GM19099 (cell line): Measurements from ENCODE around the gene NME3.
A peak's percentile ranks its signal among the peaks of the same experiment; 100 is the strongest.

Experiments
- POLR2A ChIP-seq: IDR thresholded peaks from 3 replicates; pipeline ENCODE4 v1.6.1; 2011; ENCODE audit warnings: low read depth; ENCODE audit not compliant: insufficient read length; ENCODE audit errors: extremely low read depth

Gene NME3

DNA sequence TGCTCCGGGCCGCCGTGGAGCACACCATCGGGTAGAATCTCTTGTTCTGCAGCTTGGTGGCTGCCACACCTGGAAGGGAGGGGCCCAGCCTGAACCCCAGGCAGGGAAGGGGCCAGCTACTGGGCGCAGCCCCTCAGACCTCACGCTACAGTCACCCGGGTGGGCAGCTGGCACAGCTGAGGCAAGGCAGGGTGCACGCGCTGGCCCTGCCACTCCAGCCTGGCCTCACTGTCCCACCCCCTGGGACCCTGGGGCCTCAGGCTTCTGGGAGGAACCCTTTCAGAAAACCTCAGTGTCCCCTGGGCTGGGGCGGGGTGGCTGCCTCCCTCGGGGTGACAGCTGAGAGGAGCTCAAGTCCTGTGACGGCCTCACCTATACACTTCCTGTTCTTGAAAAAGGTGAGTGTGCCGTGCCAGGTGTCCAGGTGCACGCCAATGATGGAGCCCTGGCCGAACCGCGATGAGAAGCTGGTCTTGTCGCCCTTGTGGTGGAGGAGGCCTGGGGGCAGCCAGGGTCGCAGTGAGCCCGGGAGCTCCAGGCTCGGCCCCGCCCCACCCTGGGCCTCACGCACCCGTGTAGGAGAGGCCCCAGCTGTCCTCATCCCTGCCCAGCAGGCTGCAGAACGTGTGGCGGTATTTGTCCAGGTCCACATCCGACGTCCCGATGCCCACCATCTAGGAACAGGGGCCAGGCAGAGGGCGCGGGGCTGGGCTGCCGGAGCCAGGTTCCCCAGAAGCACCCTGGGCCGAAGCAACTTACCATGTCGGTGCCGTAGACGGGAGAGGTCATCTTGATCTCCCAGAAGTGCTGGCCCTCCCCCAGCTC lies 6.2 kb upstream of the NME3 start:
- no peak for TF ChIP-seq POLR2A

DNA sequence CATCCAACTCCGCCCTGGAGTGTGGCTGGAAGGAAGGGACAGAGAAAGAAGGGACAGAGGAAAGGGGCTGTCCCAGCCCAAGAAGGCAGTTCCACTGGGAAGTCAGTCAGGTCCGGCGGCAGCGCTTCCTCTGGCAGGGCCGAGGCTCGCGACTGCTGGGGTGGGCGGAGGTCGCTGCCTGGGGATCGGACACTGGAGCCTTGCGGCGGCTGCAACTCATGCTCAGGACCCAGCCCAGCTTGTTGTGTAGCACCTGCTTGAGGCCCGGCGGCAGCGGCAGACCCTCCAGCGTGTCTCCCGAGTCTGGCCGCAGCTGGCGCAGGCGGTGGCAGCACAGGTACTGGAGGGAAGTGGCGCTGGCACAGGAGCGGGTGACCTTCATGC lies 5.6 kb upstream of the NME3 start:
- no peak for TF ChIP-seq POLR2A

DNA sequence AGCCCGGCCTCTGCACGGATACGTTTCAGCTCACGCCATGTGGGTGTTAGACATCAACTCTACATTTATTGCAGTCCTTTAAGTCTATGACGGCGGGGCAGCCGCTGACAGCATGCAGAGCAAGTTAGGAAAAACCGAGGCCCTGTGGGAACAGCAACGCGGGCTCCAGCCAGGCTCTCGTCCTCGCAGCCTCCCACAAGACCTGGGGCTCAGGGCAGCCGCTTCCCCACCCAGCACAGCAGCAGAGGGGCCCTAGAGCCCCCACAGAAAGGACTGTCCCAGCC lies 5.3 kb upstream of the NME3 start:
- TF ChIP-seq POLR2A: no peak

DNA sequence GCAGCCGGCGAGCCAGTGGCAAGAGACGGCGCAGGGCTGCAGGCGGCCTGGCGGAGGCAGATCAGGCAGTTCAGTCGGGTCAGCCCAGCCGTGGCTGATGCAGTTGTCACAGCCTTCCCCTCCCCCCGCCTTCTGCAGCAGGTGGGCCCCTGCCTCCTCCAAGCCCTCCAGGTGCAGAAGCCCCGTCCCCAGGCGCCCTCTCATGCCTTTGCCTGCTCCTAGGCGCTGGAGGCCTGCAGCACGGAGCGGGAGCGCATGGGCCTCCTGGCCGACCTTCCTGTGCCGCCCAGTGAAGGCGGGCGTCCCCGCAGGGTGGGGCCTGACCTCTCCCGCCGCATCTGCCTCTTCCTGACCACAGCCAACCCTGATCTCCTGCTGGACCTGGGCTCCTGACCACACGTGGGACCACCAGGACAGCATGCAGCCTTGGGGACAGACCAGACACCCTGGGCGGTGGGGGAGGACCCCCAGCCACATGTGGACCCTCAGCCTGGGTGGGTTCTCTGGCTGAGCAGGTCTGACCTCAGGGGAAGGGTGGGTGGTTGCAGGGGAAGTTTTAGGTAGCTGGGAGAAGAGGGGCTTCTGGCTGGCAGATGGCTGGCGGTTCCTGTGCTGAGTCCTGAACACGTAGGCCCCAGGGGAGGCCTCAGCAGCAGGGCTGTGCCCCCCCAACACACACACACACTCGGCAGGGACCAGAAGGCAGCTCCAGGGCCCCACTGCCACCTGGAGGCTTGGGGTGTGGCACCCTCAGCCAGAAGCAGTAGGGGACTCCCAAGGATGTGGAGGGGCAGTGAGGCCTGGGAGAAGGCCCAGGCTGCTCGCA lies 4.7 kb upstream of the NME3 start:
- no peak for TF ChIP-seq POLR2A

DNA sequence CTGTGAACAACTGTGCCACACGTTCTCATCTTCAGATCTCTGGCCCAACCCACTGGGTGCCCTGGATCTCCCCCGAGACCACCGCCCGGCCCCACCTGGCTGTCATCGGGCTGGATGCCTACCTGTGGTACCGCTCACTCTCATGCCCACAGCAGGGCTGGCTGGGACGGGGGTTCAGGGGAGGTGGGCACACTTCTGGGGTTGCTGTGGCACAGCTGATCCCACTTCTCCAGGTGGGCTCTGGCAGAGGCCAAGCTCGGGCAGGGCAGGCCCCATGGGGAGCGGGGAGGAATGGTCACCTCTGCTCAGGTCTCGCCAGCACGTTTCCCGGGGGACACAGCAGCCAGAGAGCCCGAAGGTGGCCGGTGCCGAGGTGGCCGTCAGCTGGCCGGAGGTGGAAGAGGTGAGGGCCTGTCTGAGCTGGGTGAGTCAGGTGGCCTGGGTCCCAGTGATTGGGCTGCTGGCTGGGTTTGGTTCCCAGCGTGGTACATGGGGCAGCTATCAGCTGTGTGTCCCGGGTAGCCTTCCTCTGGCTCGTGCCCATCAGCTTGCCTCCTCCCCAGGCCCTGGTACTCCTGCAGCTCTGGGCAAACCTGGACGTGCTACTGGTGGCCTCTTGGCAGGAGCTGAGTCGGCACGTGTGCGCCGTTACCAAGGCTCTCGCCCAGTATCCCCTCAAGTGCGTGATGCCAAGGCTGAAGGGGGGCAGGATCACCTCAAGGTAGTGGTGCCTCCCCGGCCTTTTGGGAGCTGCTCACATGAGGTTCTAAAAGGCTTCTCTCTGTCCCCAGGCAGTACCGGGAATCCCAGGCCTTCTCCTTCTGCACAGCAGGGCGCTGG lies 3.9 kb upstream of the NME3 start:
- no peak for TF ChIP-seq POLR2A

DNA sequence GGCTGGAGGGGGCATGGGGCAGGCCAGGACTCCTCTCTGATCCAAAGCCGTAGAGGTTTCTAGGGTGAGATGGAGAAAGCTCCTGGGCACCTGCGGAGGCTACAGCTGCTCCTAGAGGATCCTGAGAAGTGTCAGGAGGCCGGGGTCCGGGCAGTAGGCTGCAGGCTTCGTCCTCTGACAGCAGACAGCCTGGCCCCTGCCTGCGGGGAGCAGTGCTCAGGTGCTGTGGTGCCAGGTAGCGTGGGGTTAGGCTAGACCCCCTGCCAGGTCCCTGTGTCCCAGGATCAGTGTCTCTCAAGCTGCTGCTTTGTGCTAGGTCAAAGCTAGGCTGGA lies 3.1 kb upstream of the NME3 start:
- no peak for TF ChIP-seq POLR2A

DNA sequence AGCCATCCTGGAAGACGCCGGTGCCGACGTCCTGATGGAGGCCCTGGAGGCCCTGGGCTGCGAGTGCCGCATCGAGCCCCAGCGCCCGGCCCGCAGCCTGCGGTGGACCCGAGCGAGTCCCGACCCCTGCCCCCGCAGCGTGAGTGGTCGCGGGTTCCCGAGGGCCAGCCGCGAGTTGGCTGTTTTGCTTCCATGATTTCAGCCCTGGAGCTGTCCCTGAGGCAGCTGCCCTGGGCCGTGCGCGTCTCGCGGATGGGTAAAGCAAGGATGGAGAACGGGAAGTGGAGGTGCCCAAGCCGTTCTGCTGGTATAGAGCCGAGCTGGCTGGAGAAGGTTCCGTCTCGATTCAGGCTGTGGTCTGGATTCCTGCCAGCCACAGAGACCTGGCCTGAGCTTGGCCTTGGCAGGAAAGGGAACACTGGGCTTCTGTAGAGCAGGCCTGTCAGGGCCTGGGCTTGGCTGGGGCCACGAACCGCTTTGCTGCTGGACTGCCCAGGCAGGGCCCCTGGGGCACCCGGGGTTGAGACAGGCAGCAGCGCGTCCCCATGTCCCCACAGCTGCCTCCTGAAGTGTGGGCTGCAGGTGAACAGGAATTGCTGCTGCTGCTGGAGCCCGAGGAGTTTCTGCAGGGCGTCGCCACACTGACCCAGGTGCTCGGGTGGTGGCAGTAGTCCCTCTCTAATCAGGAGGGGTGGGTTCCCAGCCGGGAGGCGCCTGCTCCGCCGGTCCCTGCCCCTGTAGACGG lies 2.5 kb upstream of the NME3 start:
- TF ChIP-seq POLR2A: no peak

DNA sequence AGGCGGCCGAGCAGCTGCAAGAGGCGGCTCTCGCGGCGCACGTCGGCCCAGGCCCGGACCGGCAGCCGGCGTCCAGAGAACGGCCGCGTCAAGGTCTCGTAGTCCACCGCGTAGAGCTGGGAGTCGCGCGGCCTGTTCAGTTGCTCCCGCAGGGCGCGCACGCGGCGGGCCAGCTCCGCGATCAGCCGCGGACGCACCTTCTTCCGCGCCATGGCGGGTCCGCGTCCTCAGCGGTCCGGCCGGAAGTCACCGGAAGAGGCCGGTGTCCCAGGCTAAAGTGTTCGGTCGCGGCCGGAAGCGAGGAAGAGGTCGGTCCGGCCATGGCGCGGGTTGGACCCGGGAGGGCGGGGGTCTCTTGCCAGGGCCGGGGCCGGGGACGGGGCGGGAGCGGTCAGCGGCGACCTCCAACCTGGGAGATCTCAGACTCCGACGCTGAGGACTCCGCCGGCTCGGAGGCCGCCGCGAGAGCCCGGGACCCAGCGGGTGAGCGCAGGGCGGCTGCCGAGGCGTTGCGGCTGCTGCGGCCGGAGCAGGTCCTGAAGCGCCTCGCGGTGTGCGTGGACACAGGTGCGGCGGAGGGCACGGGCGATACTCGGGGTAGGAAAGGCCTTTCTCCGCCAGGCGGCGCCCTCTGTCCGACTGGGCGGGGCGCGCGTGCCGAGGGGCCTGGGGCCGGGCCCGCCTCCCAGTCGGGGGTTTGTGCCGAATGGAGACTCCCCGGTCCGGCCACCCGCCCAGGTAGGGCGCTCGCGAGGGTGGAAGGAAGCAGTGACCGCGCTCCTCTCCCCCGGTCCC lies 1.8 kb upstream of the NME3 start, which contains the start of gene MRPS34:
MRPS34 (minus strand) TSS at position 227 of the 795 bp plus-strand sequence; CDS start at position 212, 15 bp downstream.
- TF ChIP-seq POLR2A: peak; percentile 91

DNA sequence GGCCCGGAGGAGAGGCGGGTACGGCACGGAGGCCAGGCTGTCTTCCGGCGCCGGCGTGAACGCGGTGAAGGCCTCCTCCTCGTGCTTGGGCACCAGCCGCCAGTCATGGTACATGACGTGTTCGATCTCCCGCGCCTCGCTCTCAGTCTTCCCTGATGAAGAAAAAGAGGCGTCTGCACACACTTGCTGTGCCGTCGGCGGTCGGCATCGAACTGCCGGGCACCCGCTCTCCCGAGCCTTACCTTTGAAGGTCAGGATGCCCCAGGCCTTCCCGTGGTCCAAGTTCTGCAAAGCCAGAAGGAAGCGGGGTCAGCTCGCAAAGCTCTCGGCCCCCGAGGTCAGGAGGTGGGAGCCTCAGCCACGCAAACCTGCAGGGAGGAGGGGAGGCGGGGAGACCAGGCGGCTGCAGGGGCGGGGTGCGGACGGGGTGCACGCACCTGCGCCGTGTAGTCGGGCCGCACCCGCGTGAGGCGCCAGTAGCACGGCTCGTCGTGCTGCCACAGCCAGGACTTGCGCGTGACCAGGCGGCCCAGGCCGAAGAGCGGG lies 1.1 kb upstream of the NME3 start, which contains the start of gene EME2:
EME2 (plus strand) TSS at position 449 of the 546 bp plus-strand sequence. CDS start 418 bp downstream, outside the sequence.
- no peak for TF ChIP-seq POLR2A

DNA sequence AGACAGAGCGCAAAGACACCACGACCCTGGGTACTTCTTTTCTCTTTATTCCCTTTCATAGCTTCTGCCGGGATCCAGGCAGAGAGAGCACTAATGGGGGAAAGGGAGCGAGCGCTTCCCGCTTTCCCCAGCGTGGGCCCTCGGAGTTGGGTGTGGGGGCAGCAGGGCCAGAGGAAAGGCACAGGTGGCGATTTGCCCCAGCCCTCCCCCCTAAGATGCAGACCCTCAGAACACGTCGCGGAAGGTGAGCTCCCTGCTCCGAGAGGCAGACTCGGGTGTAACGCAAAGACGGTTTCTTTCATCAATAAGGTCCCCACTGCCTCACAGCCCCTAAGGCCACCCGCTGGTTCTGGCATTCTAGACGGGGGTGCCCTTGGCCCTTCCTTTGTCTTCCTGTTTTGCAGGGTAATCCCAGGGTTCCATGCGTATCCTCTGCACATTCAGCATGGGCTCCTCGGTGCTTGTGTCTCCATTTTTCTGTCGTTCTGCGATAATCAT lies 570 bp upstream of the NME3 start:
- no peak for TF ChIP-seq POLR2A

DNA sequence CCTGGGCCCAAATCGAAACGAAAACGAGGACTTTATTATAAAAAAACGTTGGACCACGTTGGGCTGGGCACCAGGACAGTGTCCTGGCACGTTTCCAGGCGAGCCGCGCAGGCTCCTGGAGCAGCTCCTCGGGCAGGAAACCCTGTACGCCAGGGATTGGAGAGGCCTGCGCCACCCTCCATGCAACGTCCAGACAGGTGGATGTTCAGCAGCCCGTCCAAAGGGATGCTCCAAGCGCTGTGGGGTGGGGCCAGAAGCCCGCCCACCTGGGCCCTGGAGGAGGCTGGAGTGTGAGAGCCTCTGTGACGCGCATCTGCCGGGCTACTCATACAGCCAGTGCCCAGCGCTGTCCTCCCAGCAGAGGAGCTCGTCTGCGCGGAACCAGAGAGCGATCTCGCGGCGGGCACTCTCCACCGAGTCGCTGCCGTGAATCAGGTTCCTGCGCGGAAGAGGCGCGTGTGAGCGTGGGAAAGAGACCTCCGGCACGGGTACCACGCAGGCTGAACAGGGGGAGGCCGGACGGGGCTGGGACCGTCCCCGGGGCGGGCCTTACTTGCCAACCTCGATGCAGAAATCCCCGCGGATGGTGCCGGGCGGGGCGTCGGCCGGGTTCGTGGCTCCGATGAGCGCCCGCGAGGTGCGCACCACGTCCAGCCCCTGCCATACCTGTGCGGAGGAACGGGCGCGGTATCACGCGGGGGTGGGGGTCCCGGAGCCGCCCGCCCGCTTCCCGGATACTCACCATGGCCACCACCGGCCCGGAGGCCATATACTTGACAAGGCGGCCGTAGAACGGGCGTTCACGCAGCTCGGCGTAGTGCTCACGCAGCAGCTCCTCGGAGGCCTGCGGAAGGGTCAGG lies 785 bp downstream of the NME3 start:
- no peak for TF ChIP-seq POLR2A
